Measurements from ENCODE around the gene DEFB124.
"Not testable (repeated sequence)": the region's sequence is repeated elsewhere in the genome, so short reads cannot be mapped to it uniquely, and the experiment has no call there.

The DEFB124 gene

DNA sequence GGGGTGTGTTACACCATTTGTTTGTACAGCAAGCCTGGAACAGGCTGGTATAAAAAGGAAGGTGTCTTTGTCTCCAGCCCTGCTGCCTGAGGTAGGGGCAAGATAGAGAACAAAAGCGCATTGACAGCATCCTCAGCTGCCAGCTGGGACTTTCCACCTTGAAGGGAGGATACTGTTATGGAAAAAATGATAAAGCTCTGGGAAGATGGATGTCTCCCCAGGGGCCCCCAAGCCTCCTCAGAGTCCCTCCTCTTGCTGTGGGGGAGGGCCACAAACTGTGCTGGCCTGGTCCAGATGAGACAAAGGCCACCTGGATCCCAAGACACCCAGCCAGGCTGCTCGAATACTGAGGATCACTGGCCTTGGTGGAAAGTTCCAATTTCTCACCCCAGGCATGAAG, 13.2 kb upstream of the DEFB124 start:
- no peak for DNase-seq (ENCODE audit: low read depth)

- DNase-seq (ENCODE audit: low read depth) = no peak
Observed at GRCh38 chr20:31485450-31486339, 10.8 kb upstream of the DEFB124 start.

DNA sequence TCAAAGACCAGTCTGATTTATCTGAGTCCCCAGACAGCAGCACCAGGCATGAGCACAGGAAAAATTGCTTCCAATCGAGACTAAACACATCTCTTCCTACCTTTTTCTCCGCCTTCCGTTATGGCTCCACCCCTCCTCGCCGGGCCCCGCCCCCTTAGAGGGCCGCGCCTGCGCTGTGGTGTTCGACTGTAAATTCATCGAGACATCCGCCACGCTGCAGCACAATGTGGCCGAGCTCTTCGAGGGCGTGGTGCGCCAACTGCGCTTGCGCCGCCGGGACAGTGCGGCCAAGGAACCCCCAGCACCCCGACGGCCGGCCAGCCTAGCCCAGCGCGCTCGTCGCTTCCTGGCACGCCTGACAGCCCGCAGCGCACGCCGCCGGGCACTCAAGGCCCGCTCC, 9.1 kb upstream of the DEFB124 start:
- no peak for DNase-seq (ENCODE audit: low read depth)

- no peak for DNase-seq (ENCODE audit: low read depth)
Observed at GRCh38 chr20:31476643-31477215, 1.8 kb upstream of the DEFB124 start.

- no peak for DNase-seq (ENCODE audit: low read depth)
Observed at GRCh38 chr20:31476294-31476585, 1.3 kb upstream of the DEFB124 start.

DNA sequence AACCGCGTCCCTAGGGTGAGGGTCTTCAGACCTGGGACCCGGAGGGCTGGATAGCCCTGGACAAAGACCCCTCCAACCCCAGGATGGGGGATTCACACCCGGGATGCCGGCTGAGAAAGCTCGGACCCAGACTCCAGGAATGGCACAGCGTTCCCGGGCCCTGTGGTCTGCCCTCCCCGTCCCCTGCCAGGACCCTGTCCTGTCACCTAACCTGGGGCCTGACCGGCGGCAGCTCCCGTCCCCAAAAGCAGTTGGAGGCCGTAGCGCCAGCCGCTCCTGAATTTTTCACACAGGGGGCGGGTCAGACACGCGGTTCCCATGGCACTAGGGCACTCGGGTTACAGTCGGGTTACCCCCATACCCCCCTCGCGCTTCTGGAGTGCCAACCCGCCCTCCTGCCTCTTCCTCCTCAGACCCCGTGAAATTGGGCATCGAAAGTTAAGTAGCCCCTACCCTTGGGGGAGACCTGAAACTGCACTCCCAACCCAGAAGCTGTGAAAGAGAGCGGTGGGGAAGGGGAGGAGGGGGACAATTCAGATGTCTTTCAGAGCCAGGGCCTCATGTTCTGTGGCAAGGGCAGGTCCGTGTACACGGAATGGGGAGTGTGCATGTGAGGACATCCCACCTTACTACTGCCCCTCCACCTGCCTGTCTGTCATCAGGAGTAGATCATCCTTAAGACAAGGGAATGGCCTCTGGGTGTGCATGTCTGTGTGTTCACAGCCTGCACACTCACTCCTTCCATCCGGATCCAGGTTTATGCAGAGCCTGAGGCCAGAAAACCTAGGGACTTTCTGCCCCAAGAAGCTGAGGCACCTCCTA, 756 bp upstream of the DEFB124 start:
- no peak for DNase-seq (ENCODE audit: low read depth)

DNA sequence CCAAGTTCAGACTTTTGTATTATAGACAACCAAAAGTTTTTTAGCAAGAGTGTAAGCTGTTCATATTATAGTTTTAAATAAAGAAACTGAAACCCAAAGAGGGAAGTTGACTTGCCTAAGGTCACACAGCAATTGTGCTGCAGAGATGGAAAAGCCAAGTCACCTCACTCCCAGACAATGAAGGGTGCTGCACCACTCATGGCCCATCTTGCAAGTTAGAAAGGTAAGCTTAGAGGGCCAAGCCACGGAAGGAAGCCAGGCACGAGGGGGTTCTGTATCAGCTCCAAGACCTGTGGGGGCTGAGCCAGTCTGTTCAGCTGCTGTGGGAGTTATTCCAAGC, 860 bp downstream of the DEFB124 start:
- no peak for DNase-seq (ENCODE audit: low read depth)

- DNase-seq (ENCODE audit: low read depth) = no peak
Observed at GRCh38 chr20:31473331-31474096, 1.4 kb downstream of the DEFB124 start.

DNA sequence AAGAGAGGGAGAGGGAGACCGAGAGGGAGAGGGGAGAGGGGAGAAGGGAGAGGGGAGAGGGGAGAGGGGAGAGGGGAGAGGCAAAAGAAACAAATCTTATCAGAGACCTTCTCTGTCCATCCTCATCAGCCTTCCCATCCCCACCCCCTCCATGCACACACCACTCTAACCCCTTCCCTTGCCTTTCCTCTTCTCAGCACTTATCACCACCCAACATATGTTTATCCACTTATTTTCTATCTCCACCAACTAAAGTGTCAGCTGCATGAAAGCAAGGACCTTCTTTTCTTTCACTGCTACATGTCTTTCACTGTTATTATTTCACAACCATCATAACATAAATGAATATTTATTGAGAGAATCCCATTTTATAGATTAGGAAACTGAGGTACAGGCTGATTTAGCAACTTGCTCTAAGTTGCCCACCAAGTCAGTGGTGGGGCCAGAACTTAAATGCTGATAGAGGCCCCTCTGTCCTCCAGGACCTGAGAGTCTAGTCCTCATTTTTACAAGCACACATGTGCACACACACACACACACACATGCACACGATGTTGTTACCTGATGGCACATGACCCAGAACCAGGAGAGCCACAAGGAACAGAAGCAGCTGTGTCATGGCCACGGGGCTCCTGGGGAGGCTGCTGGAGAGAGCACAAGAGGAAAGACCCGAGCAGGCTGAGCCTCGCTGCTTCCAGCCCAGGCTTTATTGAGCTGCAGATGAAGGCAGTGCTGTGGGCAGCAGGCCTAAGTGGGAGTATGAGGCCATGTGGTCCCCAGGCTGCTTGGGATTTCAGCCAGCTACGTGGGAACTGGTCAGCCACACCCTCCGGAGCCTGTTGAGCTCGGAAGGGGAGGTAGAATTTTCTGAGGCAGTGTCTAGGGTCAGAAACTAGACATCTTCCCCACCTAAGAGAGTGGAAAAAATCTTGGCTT, 2.3 kb downstream of the DEFB124 start:
- no peak for DNase-seq (ENCODE audit: low read depth)

- DNase-seq (ENCODE audit: low read depth) = not testable (repeated sequence)
Observed at GRCh38 chr20:31470946-31471345, 4.0 kb downstream of the DEFB124 start.

- DNase-seq (ENCODE audit: low read depth) = no peak
Observed at GRCh38 chr20:31454361-31454760, 20.6 kb downstream of the DEFB124 start.

DNA sequence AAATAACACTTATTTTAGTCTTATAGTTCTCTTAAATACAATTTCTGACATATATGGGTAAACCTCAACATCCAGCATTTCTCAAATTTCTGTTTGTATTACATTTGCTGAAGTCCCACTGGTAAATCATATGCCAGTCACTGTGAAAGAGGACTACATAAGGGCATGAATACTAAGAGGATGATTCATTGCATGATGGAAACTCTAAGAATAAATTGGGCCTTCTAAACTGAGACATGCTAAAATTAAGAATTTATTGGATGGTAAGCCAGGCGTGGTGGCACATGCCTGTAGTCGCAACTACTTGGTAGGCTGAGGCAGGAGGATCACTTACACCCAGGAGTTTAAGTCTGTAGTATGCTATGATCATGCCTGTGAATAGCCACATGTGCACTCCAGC, 22.4 kb downstream of the DEFB124 start:
- DNase-seq (ENCODE audit: low read depth) = no peak

- DNase-seq (ENCODE audit: low read depth) = no peak
Observed at GRCh38 chr20:31449511-31450414, 25.2 kb downstream of the DEFB124 start.

- no peak for DNase-seq (ENCODE audit: low read depth)
Observed at GRCh38 chr20:31446084-31446819, 28.7 kb downstream of the DEFB124 start.

DNA sequence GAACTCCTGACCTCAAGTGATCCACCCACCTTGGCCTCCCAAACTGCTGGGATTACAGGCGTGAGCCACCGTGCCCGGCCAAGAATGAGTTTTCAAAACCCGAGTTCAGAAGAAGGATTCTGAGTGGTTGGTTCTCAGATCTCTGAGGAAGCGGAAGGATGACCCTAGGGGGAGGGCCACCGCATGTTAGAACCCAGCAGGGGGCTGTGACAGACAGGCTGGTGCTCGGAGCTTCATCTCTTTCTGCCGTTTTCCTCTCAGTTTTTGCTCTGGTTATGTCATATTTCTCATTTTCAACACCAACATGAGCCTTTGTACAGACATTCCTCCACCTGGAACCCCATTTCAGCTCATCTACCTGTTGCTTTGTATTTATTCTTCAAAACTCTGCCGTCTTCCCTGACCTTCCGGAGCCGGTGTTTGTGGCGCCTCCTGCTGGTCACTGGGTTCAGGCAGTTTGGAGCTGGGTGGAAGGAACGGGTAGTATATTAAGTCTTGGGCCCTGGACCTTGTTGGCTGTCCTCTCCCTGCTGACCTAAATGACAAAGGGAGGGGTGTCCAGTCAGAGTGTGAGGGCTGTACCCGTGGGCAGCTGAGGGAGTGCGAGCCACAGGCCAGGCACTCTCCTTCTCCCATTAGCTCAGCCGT, 34.8 kb downstream of the DEFB124 start, which contains the start of gene DEFB123:
Gene DEFB123 (plus strand): TSS at position 621 of the 648 bp plus-strand sequence. CDS start 67 bp downstream, outside the sequence.
- no peak for DNase-seq (ENCODE audit: low read depth)

- no peak for DNase-seq (ENCODE audit: low read depth)
Observed at GRCh38 chr20:31430568-31431115, 44.3 kb downstream of the DEFB124 start.

- not testable (repeated sequence) for DNase-seq (ENCODE audit: low read depth)
Observed at GRCh38 chr20:31427576-31427975, 47.4 kb downstream of the DEFB124 start.

DNA sequence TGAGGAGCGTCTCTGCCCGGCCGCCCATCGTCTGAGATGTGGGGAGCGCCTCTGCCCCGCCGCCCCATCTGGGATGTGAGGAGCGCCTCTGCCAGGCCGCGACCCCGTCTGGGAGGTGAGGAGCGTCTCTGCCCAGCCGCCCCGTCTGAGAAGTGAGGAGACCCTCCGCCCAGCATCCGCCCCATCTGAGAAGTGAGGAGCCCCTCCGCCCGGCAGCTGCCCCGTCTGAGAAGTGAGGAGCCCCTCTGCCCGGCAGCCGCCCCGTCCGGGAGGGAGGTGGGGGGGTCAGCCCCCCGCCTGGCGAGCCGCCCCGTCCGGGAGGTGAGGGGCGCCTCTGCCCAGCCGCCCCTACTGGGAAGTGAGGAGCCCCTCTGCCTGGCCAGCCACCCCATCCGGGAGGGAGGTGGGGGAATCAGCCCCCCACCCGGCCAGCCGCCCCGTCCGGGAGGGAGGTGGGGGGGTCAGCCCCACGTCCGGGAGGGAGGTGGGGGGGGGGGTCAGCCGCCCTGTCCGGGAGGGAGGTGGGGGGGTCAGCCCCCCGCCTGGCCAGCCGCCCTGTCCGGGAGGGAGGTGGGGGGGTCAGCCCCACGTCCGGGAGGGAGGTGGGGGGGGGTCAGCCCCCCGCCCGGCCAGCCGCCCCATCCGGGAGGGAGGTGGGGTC, 47.9 kb downstream of the DEFB124 start:
- DNase-seq (ENCODE audit: low read depth) = not testable (repeated sequence)
